ENCODE data around the gene TMEM184A.

TMEM184A gene

DNA sequence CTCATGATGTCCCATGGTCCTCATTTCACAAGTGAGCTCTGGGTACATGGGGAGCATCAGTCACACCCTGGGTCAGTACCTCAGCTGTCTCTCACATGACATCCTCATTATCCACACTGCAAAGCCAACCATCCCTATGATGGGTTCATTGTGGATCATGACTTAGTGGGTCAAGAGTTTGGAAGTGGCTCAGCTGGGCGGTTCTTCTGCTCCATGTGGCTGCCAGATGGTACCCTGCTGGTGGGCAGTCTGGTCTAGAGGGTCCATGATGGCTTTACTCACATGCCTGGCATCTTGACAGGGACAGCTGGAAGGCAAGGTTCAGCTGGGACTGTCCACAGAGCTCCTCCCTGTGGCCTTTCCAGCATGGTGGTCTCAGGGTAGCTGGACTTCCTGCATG is 33.0 kb upstream of the TMEM184A start:
- Histone ChIP-seq H2AFZ (ENCODE audit: low read depth, low read length) (no peak overlapping the region), H3K4me1 (ENCODE audit: low read length) (no peaks in the 10 kb centered on the region), H3K27ac (ENCODE audit: low read length) (no peak overlapping the region), H3K9me3 (ENCODE audit: insufficient read depth, low read length) (no peaks in the 10 kb centered on the region), H3K9ac (ENCODE audit: low read length) (no peak overlapping the region), H4K20me1 (ENCODE audit: insufficient read depth, low read length) (no peaks in the 10 kb centered on the region), H3K36me3 (replicated peaks; ENCODE audit: low read depth, low read length) (no peaks in the 10 kb centered on the region), H3K27me3 (ENCODE audit: low read depth, low read length) (peaks cover 8% of the 10 kb centered on the region), H3K4me2 (ENCODE audit: low read length) (no peak overlapping the region), H3K79me2 (ENCODE audit: low read length) (no peaks in the 10 kb centered on the region), H3K4me3 (ENCODE audit: low read length) (no peak overlapping the region)
- TF ChIP-seq, protein P1, sequence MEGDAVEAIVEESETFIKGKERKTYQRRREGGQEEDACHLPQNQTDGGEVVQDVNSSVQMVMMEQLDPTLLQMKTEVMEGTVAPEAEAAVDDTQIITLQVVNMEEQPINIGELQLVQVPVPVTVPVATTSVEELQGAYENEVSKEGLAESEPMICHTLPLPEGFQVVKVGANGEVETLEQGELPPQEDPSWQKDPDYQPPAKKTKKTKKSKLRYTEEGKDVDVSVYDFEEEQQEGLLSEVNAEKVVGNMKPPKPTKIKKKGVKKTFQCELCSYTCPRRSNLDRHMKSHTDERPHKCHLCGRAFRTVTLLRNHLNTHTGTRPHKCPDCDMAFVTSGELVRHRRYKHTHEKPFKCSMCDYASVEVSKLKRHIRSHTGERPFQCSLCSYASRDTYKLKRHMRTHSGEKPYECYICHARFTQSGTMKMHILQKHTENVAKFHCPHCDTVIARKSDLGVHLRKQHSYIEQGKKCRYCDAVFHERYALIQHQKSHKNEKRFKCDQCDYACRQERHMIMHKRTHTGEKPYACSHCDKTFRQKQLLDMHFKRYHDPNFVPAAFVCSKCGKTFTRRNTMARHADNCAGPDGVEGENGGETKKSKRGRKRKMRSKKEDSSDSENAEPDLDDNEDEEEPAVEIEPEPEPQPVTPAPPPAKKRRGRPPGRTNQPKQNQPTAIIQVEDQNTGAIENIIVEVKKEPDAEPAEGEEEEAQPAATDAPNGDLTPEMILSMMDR (IDR thresholded peaks at IDR 0.05; ENCODE audit: low read depth, low read length): no peak
- TF ChIP-seq EZH2phosphoT487 (IDR thresholded peaks at IDR 0.05; ENCODE audit: low read depth): no peak

DNA sequence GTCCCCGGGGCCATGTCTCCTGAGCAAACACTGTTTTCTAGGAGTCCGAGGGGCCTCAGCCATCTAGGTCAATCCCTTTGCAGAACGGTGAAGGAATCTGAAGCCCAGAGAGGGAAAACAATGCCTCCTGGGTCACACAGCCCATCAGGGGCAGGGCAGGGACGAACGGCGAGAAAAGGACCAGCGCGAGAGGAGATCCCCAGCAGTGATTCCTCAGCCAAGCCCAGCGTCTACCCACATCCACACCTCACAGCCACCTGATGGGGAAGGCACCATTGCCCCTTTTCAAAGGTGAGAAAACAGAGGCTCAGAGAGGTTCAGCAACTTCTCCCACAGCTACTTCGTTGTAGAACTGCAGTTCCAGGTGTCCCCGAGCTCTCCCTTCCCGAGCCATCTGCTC is 31.7 kb upstream of the TMEM184A start:
- Histone ChIP-seq H2AFZ (ENCODE audit: low read depth, low read length) (no peak overlapping the region), H3K36me3 (replicated peaks; ENCODE audit: low read depth, low read length) (no peaks in the 10 kb centered on the region), H3K27ac (ENCODE audit: low read length) (no peak overlapping the region), H3K4me3 (ENCODE audit: low read length) (no peak overlapping the region), H3K4me1 (ENCODE audit: low read length) (no peaks in the 10 kb centered on the region), H3K4me2 (ENCODE audit: low read length) (no peak overlapping the region), H4K20me1 (ENCODE audit: insufficient read depth, low read length) (no peaks in the 10 kb centered on the region), H3K79me2 (ENCODE audit: low read length) (no peaks in the 10 kb centered on the region), H3K9ac (ENCODE audit: low read length) (no peak overlapping the region), H3K27me3 (ENCODE audit: low read depth, low read length) (peaks cover 8% of the 10 kb centered on the region), H3K9me3 (ENCODE audit: insufficient read depth, low read length) (no peaks in the 10 kb centered on the region)
- no peak for TF ChIP-seq EZH2phosphoT487 (IDR thresholded peaks at IDR 0.05; ENCODE audit: low read depth)
- TF ChIP-seq, protein P1 (IDR thresholded peaks at IDR 0.05; ENCODE audit: low read depth, low read length): no peak

DNA sequence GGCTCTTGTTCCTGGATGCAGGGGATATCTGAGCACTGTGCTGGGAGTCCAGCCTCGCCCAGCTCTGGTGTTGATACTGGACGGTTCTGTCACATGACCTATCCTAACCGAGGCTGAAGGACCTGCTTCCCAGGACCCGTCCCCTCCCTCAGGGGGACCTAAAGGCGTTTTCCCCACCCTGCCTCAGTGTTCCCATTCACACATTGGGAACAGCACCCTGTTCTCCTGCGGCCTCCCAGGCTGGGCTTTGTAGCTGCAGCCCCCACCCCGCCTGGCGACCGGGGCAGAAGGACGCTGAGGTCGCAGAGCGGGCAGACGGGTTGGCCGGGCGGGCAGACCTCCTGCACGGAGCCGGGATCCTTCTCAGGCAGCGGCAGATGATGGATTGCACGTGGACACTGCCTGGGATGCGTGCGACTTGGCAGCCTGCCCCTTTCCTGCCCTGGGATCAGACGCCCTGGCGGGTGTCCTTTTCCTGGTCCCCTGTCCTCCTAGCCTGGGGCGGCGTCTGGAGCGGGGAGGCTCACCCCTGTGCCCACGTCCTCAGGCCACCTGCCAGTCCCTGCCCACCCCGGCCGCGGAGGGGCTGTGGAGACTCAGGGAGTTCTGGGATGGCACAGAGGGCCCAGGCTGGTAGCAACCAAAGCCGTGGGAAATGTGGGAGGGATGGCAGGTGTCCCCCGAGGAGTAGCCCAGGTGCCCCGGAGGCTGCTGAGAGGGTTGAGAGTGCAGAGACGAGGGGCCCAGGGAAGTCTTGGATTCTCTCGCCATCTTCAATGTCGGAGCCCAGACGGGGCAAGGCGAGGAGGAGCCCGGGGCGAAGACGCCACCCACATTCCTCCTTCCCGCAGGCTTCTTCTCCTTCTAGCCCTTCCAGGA is 31.1 kb upstream of the TMEM184A start:
- no peaks in the 10 kb centered on the region for H3K9me3 ChIP-seq (ENCODE audit: insufficient read depth, low read length)
- peaks cover 6% of the 10 kb centered on the region for H3K27me3 ChIP-seq (ENCODE audit: low read depth, low read length)
- H3K36me3 ChIP-seq (replicated peaks; ENCODE audit: low read depth, low read length): no peaks in the 10 kb centered on the region
- H3K27ac ChIP-seq (ENCODE audit: low read length): no peak overlapping the region
- TF ChIP-seq EZH2phosphoT487 (IDR thresholded peaks at IDR 0.05; ENCODE audit: low read depth): no peak
- TF ChIP-seq, protein P1 (IDR thresholded peaks at IDR 0.05; ENCODE audit: low read depth, low read length): no peak
- no peak overlapping the region for H3K4me2 ChIP-seq (ENCODE audit: low read length)
- H3K4me3 ChIP-seq (ENCODE audit: low read length): no peak overlapping the region
- H3K79me2 ChIP-seq (ENCODE audit: low read length): no peaks in the 10 kb centered on the region
- no peak overlapping the region for H2AFZ ChIP-seq (ENCODE audit: low read depth, low read length)
- no peaks in the 10 kb centered on the region for H4K20me1 ChIP-seq (ENCODE audit: insufficient read depth, low read length)
- H3K4me1 ChIP-seq (ENCODE audit: low read length): no peaks in the 10 kb centered on the region
- no peak overlapping the region for H3K9ac ChIP-seq (ENCODE audit: low read length)

DNA sequence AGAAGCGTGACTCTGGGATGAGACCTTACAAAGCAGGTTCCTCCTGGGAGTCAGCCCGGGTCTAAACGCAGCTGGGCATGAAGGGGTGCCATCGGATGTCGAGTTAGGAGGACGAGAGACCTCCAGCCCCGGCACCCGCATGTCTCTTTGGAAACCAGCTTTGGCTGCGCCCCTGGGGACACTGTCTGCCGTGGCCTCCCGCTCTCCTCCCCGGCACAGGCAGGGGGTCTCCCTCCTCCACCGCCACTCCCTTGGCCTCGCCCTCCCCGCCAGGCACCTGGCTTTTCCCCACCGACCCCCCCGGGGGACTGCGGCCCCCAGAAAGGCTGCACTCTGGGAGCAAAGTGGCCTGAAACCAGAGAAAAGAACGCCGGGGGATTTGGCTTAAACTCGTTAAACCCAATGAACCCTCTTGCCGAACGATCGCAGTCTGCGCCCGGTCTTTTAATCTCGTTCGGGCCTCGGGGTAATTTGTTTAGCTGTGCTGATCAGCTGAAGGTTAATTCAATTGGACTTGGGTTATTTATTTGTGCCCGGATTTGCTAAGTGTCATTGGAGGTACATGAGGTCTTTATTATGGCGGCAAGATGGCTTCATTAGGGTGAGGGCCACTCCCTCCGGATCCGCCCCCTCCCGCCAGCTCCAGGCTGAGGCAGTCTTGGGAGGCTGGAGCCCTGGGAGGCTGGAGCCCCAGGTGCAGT is 30.3 kb upstream of the TMEM184A start:
- H3K4me3 ChIP-seq (ENCODE audit: low read length): no peak overlapping the region
- no peak overlapping the region for H3K9ac ChIP-seq (ENCODE audit: low read length)
- no peaks in the 10 kb centered on the region for H3K4me1 ChIP-seq (ENCODE audit: low read length)
- H3K27me3 ChIP-seq (ENCODE audit: low read depth, low read length): no peaks in the 10 kb centered on the region; the same call in 1 of the 2 replicates
- H2AFZ ChIP-seq (ENCODE audit: low read depth, low read length): no peak overlapping the region
- no peak for TF ChIP-seq EZH2phosphoT487 (IDR thresholded peaks at IDR 0.05; ENCODE audit: low read depth)
- TF ChIP-seq, protein P1 (IDR thresholded peaks at IDR 0.05; ENCODE audit: low read depth, low read length): no peak
- no peaks in the 10 kb centered on the region for H3K79me2 ChIP-seq (ENCODE audit: low read length)
- H3K27ac ChIP-seq (ENCODE audit: low read length): no peak overlapping the region
- no peaks in the 10 kb centered on the region for H3K36me3 ChIP-seq (replicated peaks; ENCODE audit: low read depth, low read length)
- no peaks in the 10 kb centered on the region for H4K20me1 ChIP-seq (ENCODE audit: insufficient read depth, low read length)
- no peak overlapping the region for H3K4me2 ChIP-seq (ENCODE audit: low read length)
- no peaks in the 10 kb centered on the region for H3K9me3 ChIP-seq (ENCODE audit: insufficient read depth, low read length)
